IMR-90 (cell line): ENCODE results near the gene TSSC4. TPM values are rescaled to one million over a fixed set of nuclear protein-coding genes. Genes with fewer than 3 reads are reported as not detected.

ENCODE experiments used
- FOS ChIP-seq: fragments of 150-350 bp; IDR thresholded peaks from 2 replicates; pipeline ENCODE4 v1.6.1; 2016; ENCODE audit warnings: low read depth, low read length
- MAFK ChIP-seq: IDR thresholded peaks from 2 replicates; pipeline ENCODE4 v1.6.1; 2012; ENCODE audit warnings: low read depth, low read length, improper control_type of control experiment
- MAZ ChIP-seq: IDR thresholded peaks from 2 replicates; pipeline ENCODE4 v1.6.1; 2012; ENCODE audit warnings: low read depth, mild to moderate bottlenecking, low read length, improper control_type of control experiment, moderate library complexity, borderline replicate concordance
- polyA plus RNA-seq, 3 experiments: library from polyadenylated mRNA; depleted of rRNA; stranded (reverse); fragments of >200 nt; gene quantifications; 2 replicates each; pipeline ENCODE4 v1.2.3, GENCODE V29; 2012; ENCODE audit warnings: low replicate concordance in 1 of 3
- total RNA-seq: library from RNA; depleted of rRNA; stranded (reverse); fragments of >200 nt; gene quantifications from 2 replicates; pipeline ENCODE4 v1.2.3, GENCODE V29; 2012
- TF ChIP-seq, protein P1 (sequence below): fragments of 150-350 bp; IDR thresholded peaks from 2 replicates; pipeline ENCODE4 v1.6.1; 2017; ENCODE audit warnings: mild to moderate bottlenecking, antibody characterized with exemption, low read length, low read depth
- TF ChIP-seq, protein P2 (sequence below): fragments of 150-350 bp; IDR thresholded peaks from 2 replicates; pipeline ENCODE4 v1.6.1; 2016; ENCODE audit warnings: low read depth, mild to moderate bottlenecking, low read length, moderate library complexity, borderline replicate concordance

Gene TSSC4
- total and polyA plus RNA-seq, 2 of the 4 experiments (the other 2 are of a cell fraction) = 34.9 to 40.0 TPM

DNA sequence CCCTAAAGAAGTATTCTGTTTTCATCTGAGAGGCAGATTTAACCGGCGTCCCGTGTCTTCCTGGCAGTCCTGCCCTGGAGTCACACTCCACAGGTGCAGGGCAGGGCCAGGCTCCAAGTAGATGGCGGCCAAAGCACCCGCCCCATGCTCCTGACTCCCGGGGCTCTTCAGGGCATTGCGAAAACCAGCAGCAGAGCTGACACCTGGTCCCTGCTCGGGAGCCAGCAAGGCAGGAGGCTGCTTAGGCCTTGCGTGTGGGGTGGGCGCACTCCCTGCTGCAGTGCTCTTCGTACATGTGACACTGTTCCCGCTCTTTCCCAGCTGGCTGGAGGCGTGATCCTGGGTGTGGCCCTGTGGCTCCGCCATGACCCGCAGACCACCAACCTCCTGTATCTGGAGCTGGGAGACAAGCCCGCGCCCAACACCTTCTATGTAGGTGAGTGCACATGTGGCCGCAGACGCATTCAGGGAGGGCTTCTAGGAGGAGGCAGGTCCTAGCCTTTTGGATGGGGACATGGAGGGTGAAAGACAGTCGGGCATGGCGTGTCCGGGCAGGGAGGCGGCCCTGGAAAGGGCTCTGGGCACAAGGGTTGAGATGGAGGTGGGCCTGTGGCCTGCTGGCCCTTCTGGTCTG, 10.3 kb upstream of the TSSC4 start (continued):
- TF ChIP-seq, protein P1, sequence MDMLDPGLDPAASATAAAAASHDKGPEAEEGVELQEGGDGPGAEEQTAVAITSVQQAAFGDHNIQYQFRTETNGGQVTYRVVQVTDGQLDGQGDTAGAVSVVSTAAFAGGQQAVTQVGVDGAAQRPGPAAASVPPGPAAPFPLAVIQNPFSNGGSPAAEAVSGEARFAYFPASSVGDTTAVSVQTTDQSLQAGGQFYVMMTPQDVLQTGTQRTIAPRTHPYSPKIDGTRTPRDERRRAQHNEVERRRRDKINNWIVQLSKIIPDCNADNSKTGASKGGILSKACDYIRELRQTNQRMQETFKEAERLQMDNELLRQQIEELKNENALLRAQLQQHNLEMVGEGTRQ = no peak
- TF ChIP-seq, protein P2, sequence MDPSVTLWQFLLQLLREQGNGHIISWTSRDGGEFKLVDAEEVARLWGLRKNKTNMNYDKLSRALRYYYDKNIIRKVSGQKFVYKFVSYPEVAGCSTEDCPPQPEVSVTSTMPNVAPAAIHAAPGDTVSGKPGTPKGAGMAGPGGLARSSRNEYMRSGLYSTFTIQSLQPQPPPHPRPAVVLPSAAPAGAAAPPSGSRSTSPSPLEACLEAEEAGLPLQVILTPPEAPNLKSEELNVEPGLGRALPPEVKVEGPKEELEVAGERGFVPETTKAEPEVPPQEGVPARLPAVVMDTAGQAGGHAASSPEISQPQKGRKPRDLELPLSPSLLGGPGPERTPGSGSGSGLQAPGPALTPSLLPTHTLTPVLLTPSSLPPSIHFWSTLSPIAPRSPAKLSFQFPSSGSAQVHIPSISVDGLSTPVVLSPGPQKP = no peak
- TF ChIP-seq MAZ (no peak), FOS (no peak), MAFK (no peak)
